Measurements from ENCODE around the gene KRT15.

- peak; percentile 30 to 72 for TF ChIP-seq POLR2A (IDR thresholded peaks at IDR 0.05)
- TF ChIP-seq CTCF (IDR thresholded peaks at IDR 0.05), result no peak
Observed at GRCh38 chr17:41547921-41548843, 29.5 kb upstream of the KRT15 start.
